Articular chondrocyte of knee joint (primary cell): ENCODE measurements around the gene PRICKLE3. TPM values are rescaled to one million over a fixed set of nuclear protein-coding genes. Genes with fewer than 3 reads are reported as not detected.

Source experiments
- small RNA-seq: library from RNA; depleted of rRNA; stranded (forward); fragments of <200 nt; gene quantifications from one replicate; pipeline ENCODE3, GENCODE V24; 2012
- total RNA-seq: library from RNA; depleted of rRNA; stranded (reverse); fragments of >200 nt; gene quantifications from 2 replicates; pipeline ENCODE4 v1.2.3, GENCODE V29; 2012

PRICKLE3 gene, protein sequence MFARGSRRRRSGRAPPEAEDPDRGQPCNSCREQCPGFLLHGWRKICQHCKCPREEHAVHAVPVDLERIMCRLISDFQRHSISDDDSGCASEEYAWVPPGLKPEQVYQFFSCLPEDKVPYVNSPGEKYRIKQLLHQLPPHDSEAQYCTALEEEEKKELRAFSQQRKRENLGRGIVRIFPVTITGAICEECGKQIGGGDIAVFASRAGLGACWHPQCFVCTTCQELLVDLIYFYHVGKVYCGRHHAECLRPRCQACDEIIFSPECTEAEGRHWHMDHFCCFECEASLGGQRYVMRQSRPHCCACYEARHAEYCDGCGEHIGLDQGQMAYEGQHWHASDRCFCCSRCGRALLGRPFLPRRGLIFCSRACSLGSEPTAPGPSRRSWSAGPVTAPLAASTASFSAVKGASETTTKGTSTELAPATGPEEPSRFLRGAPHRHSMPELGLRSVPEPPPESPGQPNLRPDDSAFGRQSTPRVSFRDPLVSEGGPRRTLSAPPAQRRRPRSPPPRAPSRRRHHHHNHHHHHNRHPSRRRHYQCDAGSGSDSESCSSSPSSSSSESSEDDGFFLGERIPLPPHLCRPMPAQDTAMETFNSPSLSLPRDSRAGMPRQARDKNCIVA
- 6.1 and 7.6 TPM in 2 replicates for total RNA-seq

GRCh38 chrX:49186125-49187027 is at the start of gene PRICKLE3:
Gene PRICKLE3, minus strand, starts transcription at chrX:49186373. Its CDS starts 76 bp downstream, at chrX:49186297.

DNA sequence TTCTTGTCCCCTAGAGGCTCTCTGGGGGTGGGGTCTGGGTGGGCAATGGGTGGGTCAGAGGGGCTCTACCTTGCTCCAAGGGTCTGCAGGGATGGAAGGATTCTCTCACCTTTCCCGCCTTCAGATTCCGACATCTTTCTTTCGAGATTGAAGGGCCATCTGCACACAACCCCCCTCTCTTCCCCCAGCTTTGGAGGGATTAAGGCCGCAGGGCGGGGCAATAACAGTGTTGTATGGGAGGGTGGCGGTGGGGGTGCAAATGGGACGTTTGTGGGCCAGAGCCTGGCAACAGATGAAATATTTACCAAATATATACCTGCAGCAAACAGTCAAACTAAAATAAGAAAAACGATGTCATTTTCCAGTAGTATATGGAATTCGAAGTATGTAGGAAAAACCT is 47.0 kb upstream of the PRICKLE3 start, which contains the start of gene CACNA1F:
TSS of gene CACNA1F (minus strand) at position 165 of the 400 bp plus-strand sequence. CDS start at position 134, 31 bp downstream.

DNA sequence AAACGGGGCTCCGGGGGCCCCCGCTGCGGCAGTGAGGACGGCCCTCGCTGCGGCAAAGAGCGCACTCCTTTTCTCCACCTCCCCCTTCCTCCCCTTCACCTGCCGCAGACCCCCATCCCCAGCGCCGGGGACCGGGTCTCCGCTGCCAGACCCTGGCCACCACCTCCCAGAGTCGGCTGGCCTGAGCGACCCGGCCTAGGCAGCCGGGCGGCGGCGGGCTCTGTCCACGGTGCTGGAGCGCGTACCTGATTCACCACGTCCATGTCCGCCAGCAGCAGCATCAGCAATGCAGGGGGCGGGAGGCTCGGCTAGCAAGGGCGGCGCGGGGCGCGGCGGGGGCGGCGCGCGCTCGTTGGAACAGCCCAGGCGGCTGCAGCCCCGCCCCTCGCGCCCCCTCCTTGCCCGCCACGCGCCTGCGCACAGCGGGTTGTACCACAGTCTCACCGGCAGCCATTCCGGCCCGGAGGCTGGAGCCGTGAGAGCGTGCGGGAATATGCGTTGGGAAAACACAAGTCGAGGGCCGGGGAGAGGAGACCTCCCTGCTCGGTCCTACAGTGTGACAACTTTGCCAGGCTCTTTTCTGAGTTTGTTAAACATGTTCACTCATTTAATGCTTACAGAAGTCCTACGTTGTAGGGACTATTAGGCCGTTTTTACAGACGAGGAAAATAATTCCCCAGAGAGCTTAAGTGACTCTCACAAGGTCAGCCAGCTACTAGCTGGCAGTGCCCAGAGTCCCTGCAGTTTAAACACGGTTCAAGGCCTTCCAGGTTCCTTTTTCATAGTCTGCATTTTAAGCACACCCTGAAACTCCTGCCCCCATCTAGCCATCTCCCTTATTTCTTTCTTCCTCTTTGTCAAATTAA is 14.0 kb upstream of the PRICKLE3 start, which contains the start of gene SYP:
TSS of gene SYP (minus strand) at position 288 of the 866 bp plus-strand sequence. CDS start at position 281, 7 bp downstream.

GRCh38 chrX:49171752-49172279 is 14.4 kb downstream of the PRICKLE3 start, which contains the start of gene PLP2:
Gene PLP2, plus strand, starts transcription at chrX:49171898. Its CDS starts 103 bp downstream, at chrX:49172001.

DNA sequence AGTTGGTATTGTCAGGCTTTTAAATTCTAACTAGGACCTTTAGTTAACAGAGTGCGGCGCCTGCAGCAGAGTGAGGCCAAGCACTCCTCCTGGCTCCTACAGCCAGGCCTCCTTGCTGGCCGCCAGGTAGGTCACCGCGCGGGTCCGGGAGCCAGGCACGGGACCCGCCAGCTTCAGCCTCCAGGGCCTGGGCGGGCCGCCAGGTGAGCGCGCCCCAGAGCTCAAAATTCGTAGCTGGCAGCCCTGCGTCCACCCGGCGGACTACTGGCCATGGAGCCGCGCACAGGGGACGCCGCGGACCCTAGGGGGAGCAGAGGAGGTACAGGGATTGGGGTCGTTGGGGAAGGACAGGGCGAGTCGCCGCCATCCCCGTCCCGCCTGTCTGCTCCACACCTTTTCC is 23.6 kb downstream of the PRICKLE3 start, which contains the start of gene MAGIX:
TSS of gene MAGIX (plus strand) at position 139 of the 400 bp plus-strand sequence. CDS start at position 271, 132 bp downstream.

Small RNAs within 50 kb of the gene (small RNA-seq; reads per million reads assigned to genes)
- not detected for gene RN7SL262P

Other genes with a start within 250 kb of the PRICKLE3 start
- gene OTUD5, start 228.8 kb downstream of the PRICKLE3 start, total RNA-seq, result 27.3 and 27.7 TPM in 2 replicates
- gene KCND1, start 214.5 kb downstream of the PRICKLE3 start, total RNA-seq, result 0.39 and 0.43 TPM in 2 replicates
- 10.8 and 11.7 TPM in 2 replicates for gene GRIPAP1, start 184.1 kb downstream of the PRICKLE3 start, total RNA-seq
- 35.4 and 37.4 TPM in 2 replicates for gene TFE3, start 143.0 kb downstream of the PRICKLE3 start, total RNA-seq
- gene CCDC120, start 127.4 kb downstream of the PRICKLE3 start, total RNA-seq, result 0.91 and 1.5 TPM in 2 replicates
- 11.7 and 14.0 TPM in 2 replicates for gene PRAF2, start 112.4 kb downstream of the PRICKLE3 start, total RNA-seq
- 49.0 and 55.9 TPM in 2 replicates for gene WDR45, start 106.5 kb downstream of the PRICKLE3 start, total RNA-seq
- 14.3 and 15.7 TPM in 2 replicates for gene GPKOW, start 62.6 kb downstream of the PRICKLE3 start, total RNA-seq
- gene MAGIX, start 23.6 kb downstream of the PRICKLE3 start, total RNA-seq, result 2.8 and 3.1 TPM in 2 replicates
- 53.6 and 66.4 TPM in 2 replicates for gene PLP2, start 14.5 kb downstream of the PRICKLE3 start, total RNA-seq
- 0.22 and 0.39 TPM in 2 replicates for gene SYP, start 13.8 kb upstream of the PRICKLE3 start, total RNA-seq
- gene CACNA1F, start 47.0 kb upstream of the PRICKLE3 start, total RNA-seq, result under 0.01 TPM in 1 of 2 replicates, not detected in the other
- 10.5 and 11.6 TPM in 2 replicates for gene CCDC22, start 49.1 kb upstream of the PRICKLE3 start, total RNA-seq
- 0.13 TPM in 1 of 2 replicates, not detected in the other for gene FOXP3, start 78.3 kb upstream of the PRICKLE3 start, total RNA-seq
- gene PPP1R3F, start 83.4 kb upstream of the PRICKLE3 start, total RNA-seq, result 2.6 and 2.7 TPM in 2 replicates
- not detected in 2 replicates for gene GAGE10, start 117.3 kb upstream of the PRICKLE3 start, total RNA-seq
- not detected in 2 replicates for gene GAGE12J, start 135.7 kb upstream of the PRICKLE3 start, total RNA-seq
- gene GAGE13, start 145.2 kb upstream of the PRICKLE3 start, total RNA-seq, result not detected in 2 replicates